Tracheal epithelial cell (primary cell): ENCODE results near the gene PDCD2. TPM values are rescaled to one million over a fixed set of nuclear protein-coding genes. Genes with fewer than 3 reads are reported as not detected.

Experiments
- total RNA-seq: library from RNA; depleted of rRNA; stranded (reverse); fragments of >200 nt; gene quantifications from 2 replicates; pipeline ENCODE4 v1.2.1, GENCODE V29; 2014

PDCD2 gene
- 104 and 122 TPM in 2 replicates for total RNA-seq

GRCh38 chr6:170584181-170584953 lies at the start of gene PDCD2:
Gene PDCD2, minus strand, starts transcription at chr6:170584637. Its CDS starts 56 bp downstream, at chr6:170584581.

GRCh38 chr6:170554013-170554795 lies 30.2 kb downstream of the PDCD2 start, which contains the start of gene TBP:
Gene TBP, plus strand, starts transcription at chr6:170554369. Its CDS starts 2,661 bp downstream, at chr6:170557030.

GRCh38 chr6:170552765-170553533 lies 31.5 kb downstream of the PDCD2 start, which contains the start of gene PSMB1:
Gene PSMB1, minus strand, starts transcription at chr6:170553307. Its CDS starts 65 bp downstream, at chr6:170553242.

Other genes starting within 250 kb of the PDCD2 start
- gene PSMB1, start 31.3 kb downstream of the PDCD2 start, total RNA-seq: 169 and 254 TPM in 2 replicates
- gene TBP, start 30.3 kb downstream of the PDCD2 start, total RNA-seq: 9.2 and 9.8 TPM in 2 replicates